H1 (cell line): ENCODE results near the gene TIAM2. TPM values are rescaled to one million over a fixed set of nuclear protein-coding genes. Genes with fewer than 3 reads are reported as not detected.

ENCODE experiments used
- CTCF ChIA-PET: fragments of 300-600 bp; sonication (Branson Sonifier 250); formaldehyde crosslinking; loops from one replicate; lab custom pipeline; 2021; ENCODE audit not compliant: partially characterized antibody; lab: Charles Lee
- POLR2A ChIA-PET: fragments of 300-600 bp; sonication (Branson Sonifier 250); formaldehyde crosslinking; loops from one replicate; lab custom pipeline; 2021; ENCODE audit warnings: inconsistent platforms; ENCODE audit not compliant: partially characterized antibody; lab: Charles Lee
- DNase-seq, 2 experiments: peaks; one replicate each; pipeline versions ENCODE4 v3.0.0 to v3.0.0-alpha.2; 2010 to 2022; ENCODE audit warnings: low spot score in 2 of 2, low read depth in 1 of 2, mixed read lengths in 1 of 2
- FAIRE-seq: peaks from 2 replicates; lab custom pipeline; 2011; peaks lifted over from hg19 to GRCh38; lab: Jason Lieb, UNC
- H2AFZ ChIP-seq: 2 replicates; pipeline ENCODE4 v1.8.1; 2012; ENCODE audit warnings: low read length, inconsistent platforms
- H2AK5ac ChIP-seq: 2 replicates; pipeline ENCODE4 v1.6.1; 2013; ENCODE audit warnings: low read depth, low read length
- H2BK120ac ChIP-seq: replicated peaks from 2 replicates; pipeline ENCODE3; 2013; ENCODE audit warnings: low read depth, low read length, inconsistent platforms
- H2BK12ac ChIP-seq: 2 replicates; pipeline ENCODE4 v1.6.1; 2013; ENCODE audit warnings: low read depth, low read length
- H2BK15ac ChIP-seq: 2 replicates; pipeline ENCODE4 v1.6.1; 2013; ENCODE audit warnings: low read length
- H2BK20ac ChIP-seq: 2 replicates; pipeline ENCODE4 v1.6.1; 2013; ENCODE audit warnings: low read length
- H2BK5ac ChIP-seq: 2 replicates; pipeline ENCODE4 v1.6.1; 2013; ENCODE audit warnings: low read depth, low read length
- H3K14ac ChIP-seq: 2 replicates; pipeline ENCODE4 v1.6.1; 2013; ENCODE audit warnings: inconsistent platforms; ENCODE audit not compliant: insufficient read length
- H3K18ac ChIP-seq: 2 replicates; pipeline ENCODE4 v1.6.1; 2013; ENCODE audit warnings: low read length; ENCODE audit errors: extremely low read depth
- H3K23ac ChIP-seq: 2 replicates; pipeline ENCODE4 v1.6.1; 2013; ENCODE audit warnings: inconsistent platforms; ENCODE audit not compliant: insufficient read length
- H3K23me2 ChIP-seq: 2 replicates; pipeline ENCODE4 v1.6.1; 2013; ENCODE audit warnings: low read depth, low read length
- H3K27ac ChIP-seq: 2 replicates; pipeline ENCODE4 v1.6.1; 2011; ENCODE audit warnings: low read depth, low read length, inconsistent platforms
- H3K27me3 ChIP-seq, 4 experiments: replicated peaks in 1 of 4; 1 replicate in 1 of 4; 2 replicates in 3 of 4; pipeline versions ENCODE4 v1.6.1 to v1.8.1; 2011 to 2013; ENCODE audit warnings: low read length in 3 of 4, mild to moderate bottlenecking in 3 of 4, inconsistent platforms in 2 of 4, mixed read lengths in 2 of 4, moderate library complexity in 1 of 4; ENCODE audit not compliant: control insufficient read depth in 3 of 4, insufficient read depth in 3 of 4; ENCODE audit errors: extremely low read depth in 1 of 4
- H3K36me3 ChIP-seq, 4 experiments: 2 replicates each; pipeline versions ENCODE4 v1.6.1 to v1.8.1; 2011 to 2013; ENCODE audit warnings: mild to moderate bottlenecking in 4 of 4, low read length in 3 of 4, moderate library complexity in 2 of 4, control low read depth in 1 of 4, inconsistent platforms in 1 of 4; ENCODE audit not compliant: insufficient read depth in 4 of 4, control insufficient read depth in 2 of 4
- H3K4ac ChIP-seq: replicated peaks from 2 replicates; pipeline ENCODE3; 2013; ENCODE audit warnings: low read length, low read depth, mixed read lengths, inconsistent platforms; ENCODE audit not compliant: insufficient read length
- H3K4me1 ChIP-seq, 4 experiments: replicated peaks in 1 of 4; 1 replicate in 1 of 4; 2 replicates in 3 of 4; pipeline versions ENCODE4 v1.6.1 to v1.8.1; 2011 to 2013; ENCODE audit warnings: low read length in 3 of 4, inconsistent platforms in 2 of 4, mixed read lengths in 1 of 4; ENCODE audit not compliant: insufficient read depth in 4 of 4, control insufficient read depth in 3 of 4
- H3K4me2 ChIP-seq, 2 experiments: 2 replicates each; pipeline versions ENCODE4 v1.6.1 to v1.8.1; 2011 to 2013; ENCODE audit warnings: low read depth in 2 of 2, low read length in 2 of 2, control low read depth in 1 of 2, inconsistent platforms in 1 of 2, mild to moderate bottlenecking in 1 of 2; ENCODE audit not compliant: insufficient read depth in 1 of 2
- H3K4me3 ChIP-seq, 4 experiments: fragments of 200-600, 300-600 bp in 1 of 4; sonication (generic), shearing (Covaris generic), sonication (Bioruptor Twin) in 1 of 4; 2 replicates each; pipeline versions ENCODE4 v1.5.1 to v1.8.1; 2011 to 2016; ENCODE audit warnings: low read length in 4 of 4, low read depth in 3 of 4, control low read depth in 2 of 4, inconsistent platforms in 2 of 4, mild to moderate bottlenecking in 2 of 4, mixed read lengths in 1 of 4, moderate library complexity in 1 of 4; ENCODE audit not compliant: insufficient read depth in 2 of 4; ENCODE audit errors: extremely low read depth in 1 of 4
- H3K56ac ChIP-seq: replicated peaks from 2 replicates; pipeline ENCODE3; 2013; ENCODE audit warnings: low read depth, mild to moderate bottlenecking, mixed read lengths, low read length, inconsistent platforms; ENCODE audit not compliant: insufficient read length
- H3K79me1 ChIP-seq: 2 replicates; pipeline ENCODE4 v1.6.1; 2013; ENCODE audit warnings: low read depth, low read length, control low read depth
- H3K79me2 ChIP-seq, 2 experiments: 2 replicates each; pipeline versions ENCODE4 v1.6.1 to v1.8.1; 2012 to 2013; ENCODE audit warnings: low read length in 2 of 2, mild to moderate bottlenecking in 2 of 2, inconsistent platforms in 1 of 2; ENCODE audit not compliant: insufficient read depth in 2 of 2, control insufficient read depth in 1 of 2
- H3K9ac ChIP-seq, 4 experiments: replicated peaks in 1 of 4; 1 replicate in 1 of 4; 2 replicates in 3 of 4; pipeline versions ENCODE4 v1.6.1 to v1.8.1; 2011 to 2013; ENCODE audit warnings: low read depth in 3 of 4, low read length in 3 of 4, control low read depth in 2 of 4, mild to moderate bottlenecking in 2 of 4, moderate library complexity in 2 of 4, inconsistent platforms in 1 of 4; ENCODE audit errors: extremely low read depth in 1 of 4
- H3K9me3 ChIP-seq, 2 experiments: 2 replicates each; pipeline versions ENCODE4 v1.6.1 to v1.8.1; 2012 to 2013; ENCODE audit warnings: mild to moderate bottlenecking in 2 of 2, moderate library complexity in 2 of 2, control low read depth in 1 of 2, inconsistent platforms in 1 of 2, low read depth in 1 of 2, low read length in 1 of 2, mixed read lengths in 1 of 2; ENCODE audit not compliant: insufficient read depth in 2 of 2
- H4K20me1 ChIP-seq, 2 experiments: replicated peaks in 1 of 2; 2 replicates each; pipeline versions ENCODE3 to v1.8.1; 2011 to 2013; ENCODE audit warnings: inconsistent platforms in 2 of 2, low read length in 2 of 2, mild to moderate bottlenecking in 1 of 2; ENCODE audit not compliant: insufficient read depth in 2 of 2, control insufficient read depth in 1 of 2
- H4K5ac ChIP-seq: 2 replicates; pipeline ENCODE4 v1.6.1; 2013; ENCODE audit warnings: low read length, low read depth, mixed read lengths, inconsistent platforms; ENCODE audit not compliant: insufficient read length
- H4K8ac ChIP-seq: 2 replicates; pipeline ENCODE4 v1.8.0; 2013; ENCODE audit warnings: mild to moderate bottlenecking, moderate library complexity, low read length, inconsistent platforms; ENCODE audit not compliant: insufficient read depth; ENCODE audit errors: extremely low read depth
- H4K91ac ChIP-seq: replicated peaks from 2 replicates; pipeline ENCODE3; 2013; ENCODE audit warnings: low read length, mixed read lengths, inconsistent platforms; ENCODE audit not compliant: insufficient read length
- BRCA1 ChIP-seq: IDR thresholded peaks from 2 replicates; pipeline ENCODE4 v1.6.1; 2012; ENCODE audit warnings: low read depth, low read length, improper control_type of control experiment
- FOSL1 ChIP-seq: IDR thresholded peaks from 2 replicates; pipeline ENCODE4 v1.6.1; 2011; ENCODE audit warnings: mild to moderate bottlenecking, low read depth, low read length, moderate library complexity; ENCODE audit not compliant: insufficient read depth
- GTF2F1 ChIP-seq: IDR thresholded peaks from 2 replicates; pipeline ENCODE4 v1.6.1; 2012; ENCODE audit warnings: low read depth, low read length, improper control_type of control experiment, borderline replicate concordance
- KDM5A ChIP-seq: fragments of 200-600 bp; IDR thresholded peaks from 2 replicates; pipeline ENCODE4 v1.7.1; 2012; ENCODE audit warnings: mild to moderate bottlenecking, low read length, inconsistent platforms, mixed read lengths
- POU5F1 ChIP-seq: IDR thresholded peaks from 2 replicates; pipeline ENCODE4 v1.6.1; 2011; ENCODE audit warnings: low read depth, mild to moderate bottlenecking, low read length, moderate library complexity
- RAD21 ChIP-seq, 2 experiments: IDR thresholded peaks in 1 of 2; conservative IDR thresholded peaks in 1 of 2; 2 replicates each; pipeline ENCODE4 v1.6.1; 2011; ENCODE audit warnings: low read depth in 2 of 2, low read length in 2 of 2, improper control_type of control experiment in 1 of 2, inconsistent platforms in 1 of 2, mild to moderate bottlenecking in 1 of 2, moderate library complexity in 1 of 2
- RNF2 ChIP-seq: fragments of 200-900, 300-1000 bp; sonication (generic); IDR thresholded peaks from 2 replicates; pipeline ENCODE4 v1.7.1; 2016; ENCODE audit warnings: borderline replicate concordance, low read depth, mild to moderate bottlenecking, antibody characterized with exemption, low read length; ENCODE audit not compliant: poor library complexity, severe bottlenecking; ENCODE audit errors: missing control alignments
- TAF1 ChIP-seq: IDR thresholded peaks from 2 replicates; pipeline ENCODE4 v1.6.1; 2011; ENCODE audit warnings: mild to moderate bottlenecking, low read depth, low read length
- ZNF274 ChIP-seq: IDR thresholded peaks from 2 replicates; pipeline ENCODE4 v1.7.0; 2012; ENCODE audit warnings: low read length, borderline replicate concordance; ENCODE audit errors: extremely low read depth
- WGBS, 2 experiments: shearing (Covaris generic) in 1 of 2; methylation state at CpG; one replicate each; pipeline versions ENCODE4 v1.1.6 to v1.1.7; 2013 to 2015; ENCODE audit warnings: low lambda C conversion rate in 2 of 2, mixed read lengths in 2 of 2, inconsistent platforms in 1 of 2, low coverage in 1 of 2, missing lambda C conversion rate in 1 of 2; ENCODE audit not compliant: insufficient replicate concordance in 2 of 2, insufficient coverage in 1 of 2, insufficient read length in 1 of 2; ENCODE audit errors: extremely low coverage in 1 of 2, missing lambda C conversion rate in 1 of 2; 5-methylcytosine and 5-hydroxymethylcytosine counted together
- polyA plus RNA-seq, 7 experiments: library from polyadenylated mRNA; depleted of rRNA in 3 of 7; stranded (reverse) in 5 of 7; unstranded in 2 of 7; fragments of >200 nt in 5 of 7; fragments of 200-250 nt in 2 of 7; gene quantifications; 1 replicate in 5 of 7; 2 replicates in 1 of 7; 4 replicates in 1 of 7; pipeline versions ENCODE4 v1.2.1 to v1.2.3, GENCODE V29; 2011 to 2013; ENCODE audit warnings: missing spikeins in 2 of 7, mixed read lengths in 2 of 7
- total RNA-seq: library from RNA; stranded (reverse); fragmentation: NEBNext Ultra II Directional; extraction: Animal tissue kit (Norgen Biotek cat#: 25700); gene quantifications from 2 replicates; pipeline ENCODE4 v1.2.1, GENCODE V29; 2021
- TF ChIP-seq, protein P1 (sequence below): IDR thresholded peaks from 2 replicates; pipeline ENCODE4 v1.6.1; 2012; ENCODE audit warnings: low read length, inconsistent platforms

TIAM2 gene
- total and polyA plus RNA-seq, 2 of the 8 experiments (the other 6 are each of a cell fraction or from before 2014, with no cell fraction given) = 7.4 to 23.9 TPM

DNA sequence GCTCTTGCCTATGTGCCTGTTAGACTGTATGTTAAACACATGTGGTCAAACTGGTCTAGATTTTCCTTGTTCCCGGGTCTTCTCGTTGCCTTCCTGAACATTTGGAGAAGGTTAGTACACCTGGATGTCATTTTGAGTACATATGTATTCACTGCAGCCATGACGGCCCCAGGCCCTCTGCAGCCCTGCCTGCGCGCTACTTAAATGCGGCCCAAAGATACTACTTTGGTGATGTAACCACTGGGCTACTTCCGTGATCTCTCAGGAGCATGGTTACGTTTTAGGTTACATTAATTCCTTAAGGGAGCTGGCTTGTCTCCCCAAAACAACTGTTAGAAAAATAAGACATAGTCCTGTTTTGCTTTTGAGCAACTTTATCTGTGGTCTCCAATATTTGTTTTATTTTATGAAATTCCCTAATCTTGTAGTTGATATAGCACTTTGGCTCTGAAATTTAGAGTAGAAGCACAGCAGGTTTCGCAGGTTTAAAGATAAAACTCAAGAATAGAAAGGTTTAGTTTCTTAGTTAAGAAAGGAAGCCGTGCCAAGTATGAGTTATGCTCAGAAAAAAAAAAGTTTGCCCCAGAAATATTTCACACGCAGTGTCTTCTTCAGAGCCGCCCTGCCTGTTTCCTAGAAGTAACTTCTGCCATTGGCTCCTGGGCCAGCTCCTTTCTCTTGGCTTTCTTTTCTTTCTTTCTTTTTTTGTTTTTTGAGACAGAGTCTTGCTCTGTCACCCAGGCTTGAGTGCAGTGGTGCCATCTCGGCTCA, 38.1 kb downstream of the TIAM2 start:
- Histone ChIP-seq H3K27me3 (no peaks in the 10 kb centered on the region), H3K79me2 (no peaks in the 10 kb centered on the region), H4K91ac (no peak overlapping the region), H2BK5ac (no peak overlapping the region), H3K9me3 (peaks cover 0 to 7% of the 10 kb centered on the region in 2 experiments; a peak in 1 of 4 replicates), H3K4ac (no peak overlapping the region), H3K4me3 (no peak overlapping the region), H3K4me2 (no peak overlapping the region), H4K5ac (no peak overlapping the region), H3K14ac (no peak overlapping the region), H3K79me1 (0 out of 2 replicates have a peak, but pooled peaks cover 2% of the 10 kb centered on the region), H3K36me3 (no peaks in the 10 kb centered on the region), H3K23me2 (no peaks in the 10 kb centered on the region), H3K27ac (no peak overlapping the region), H3K23ac (no peak overlapping the region), H3K56ac (no peak overlapping the region), H2BK15ac (no peak overlapping the region; the same call in 1 of the 2 replicates), H2AFZ (no peak overlapping the region), H3K4me1 (peaks cover 0 to 3% (median under 1%) of the 10 kb centered on the region in 4 experiments; a peak in 4 of 7 replicates), H4K8ac (no peak overlapping the region), H4K20me1 (no peaks in the 10 kb centered on the region), H3K18ac (no peak overlapping the region), H2BK20ac (no peak overlapping the region), H2BK12ac (no peak overlapping the region), H3K9ac (no peak overlapping the region), H2BK120ac (no peak overlapping the region), H2AK5ac (no peak overlapping the region)
- FAIRE-seq (no peak), DNase-seq (no peak)
- POLR2A ChIA-PET = no interaction called here
- CTCF ChIA-PET = interaction anchor here (0.9 to 1.6 kb wide), 4 partner anchors 11 to 131 kb away, joined by 3 to 4 read pairs (median 3); no protein-coding TSS in a partner anchor
- 96% methylated on average over 13 of the region's 13 CpGs; no CpG with 5 or more reads in 1 of the 2 experiments for WGBS, 2 experiments
- no peak for TF ChIP-seq FOSL1
- TF ChIP-seq RAD21 (IDR thresholded peaks at IDR 0.05 in 1 of 2, conservative IDR thresholded peaks at IDR 0.05 in 1 of 2; ENCODE audit: low read depth in 2 of 2, low read length in 2 of 2) = no peak
- no peak for TF ChIP-seq BRCA1
- TF ChIP-seq ZNF274 = no peak
- TF ChIP-seq, protein P1, sequence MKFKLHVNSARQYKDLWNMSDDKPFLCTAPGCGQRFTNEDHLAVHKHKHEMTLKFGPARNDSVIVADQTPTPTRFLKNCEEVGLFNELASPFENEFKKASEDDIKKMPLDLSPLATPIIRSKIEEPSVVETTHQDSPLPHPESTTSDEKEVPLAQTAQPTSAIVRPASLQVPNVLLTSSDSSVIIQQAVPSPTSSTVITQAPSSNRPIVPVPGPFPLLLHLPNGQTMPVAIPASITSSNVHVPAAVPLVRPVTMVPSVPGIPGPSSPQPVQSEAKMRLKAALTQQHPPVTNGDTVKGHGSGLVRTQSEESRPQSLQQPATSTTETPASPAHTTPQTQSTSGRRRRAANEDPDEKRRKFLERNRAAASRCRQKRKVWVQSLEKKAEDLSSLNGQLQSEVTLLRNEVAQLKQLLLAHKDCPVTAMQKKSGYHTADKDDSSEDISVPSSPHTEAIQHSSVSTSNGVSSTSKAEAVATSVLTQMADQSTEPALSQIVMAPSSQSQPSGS = no peak
- TF ChIP-seq GTF2F1 = no peak
- TF ChIP-seq KDM5A = no peak
- no peak for TF ChIP-seq POU5F1
- no peak for TF ChIP-seq RNF2
- no peak for TF ChIP-seq TAF1
